T-helper 2 cell treated with Interferon-gamma antibody and Interleukin-4, amounts not matched to agents 100 ng/mL and 5 ng/mL, for 36 hours (primary cell): Measurements from ENCODE around the gene ZIC4. TPM values are rescaled to one million over a fixed set of nuclear protein-coding genes. Genes with fewer than 3 reads are reported as not detected.

Source experiments
- intact Hi-C: fragments of 100-400 bp; cut with micrococcal nuclease; formaldehyde crosslinking; loops from one replicate; pipeline ENCODE4 v1.15.1; 2023
- total RNA-seq: library from RNA; stranded (reverse); gene quantifications from 2 replicates; pipeline ENCODE4 v1.2.3, GENCODE V29; 2022

The ZIC4 gene
- total RNA-seq, 1 donor from 2014 or later: not detected

DNA sequence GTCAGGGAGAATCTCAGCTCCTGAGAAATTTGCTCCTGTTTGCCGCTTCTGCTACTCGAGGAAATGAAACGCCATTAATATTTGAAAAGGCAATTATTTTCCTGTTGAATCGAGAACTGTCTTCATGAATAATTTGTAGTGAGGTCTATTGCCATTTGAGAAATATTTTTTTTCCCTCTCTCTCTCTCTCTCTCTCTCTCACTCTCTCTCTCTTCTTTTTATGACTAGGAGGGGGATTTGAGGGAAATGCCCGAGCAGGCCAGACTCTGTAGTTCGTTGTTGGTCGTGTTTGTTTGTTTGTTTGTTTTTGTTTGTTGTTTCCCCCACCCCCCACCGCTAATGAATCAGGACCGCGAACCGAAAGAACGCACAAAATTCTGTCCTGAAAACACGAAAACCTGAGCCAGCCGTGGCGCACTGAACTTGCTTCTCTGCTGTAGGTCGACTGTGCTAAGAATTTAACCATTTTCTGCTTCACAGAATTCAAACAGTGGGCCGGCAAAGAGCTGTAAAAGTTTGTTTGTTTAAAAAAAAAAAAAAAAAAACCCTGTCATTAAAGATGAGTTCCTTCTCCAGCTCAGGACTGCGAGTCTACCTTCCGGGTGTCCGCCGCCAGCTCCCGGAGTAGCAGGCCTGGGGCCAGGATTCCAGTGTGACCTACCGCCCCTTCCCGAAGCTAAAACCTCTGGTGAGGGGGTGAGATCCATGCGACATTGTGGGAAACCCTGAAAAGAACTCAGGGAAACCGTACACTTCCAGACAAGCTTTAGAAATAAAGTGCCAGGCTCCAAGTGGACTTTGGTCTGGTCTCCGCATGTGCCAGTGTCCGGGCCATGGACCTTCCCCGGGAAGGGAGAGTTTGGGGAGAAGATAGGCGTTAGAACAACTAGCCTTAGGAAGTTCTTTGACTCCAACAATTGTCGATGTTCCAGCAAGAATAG lies 12.1 kb downstream of the ZIC4 start:
- intact Hi-C loops: loop anchor here (2.0 kb wide), 1 partner anchor 19 kb away; no protein-coding TSS in a partner anchor

DNA sequence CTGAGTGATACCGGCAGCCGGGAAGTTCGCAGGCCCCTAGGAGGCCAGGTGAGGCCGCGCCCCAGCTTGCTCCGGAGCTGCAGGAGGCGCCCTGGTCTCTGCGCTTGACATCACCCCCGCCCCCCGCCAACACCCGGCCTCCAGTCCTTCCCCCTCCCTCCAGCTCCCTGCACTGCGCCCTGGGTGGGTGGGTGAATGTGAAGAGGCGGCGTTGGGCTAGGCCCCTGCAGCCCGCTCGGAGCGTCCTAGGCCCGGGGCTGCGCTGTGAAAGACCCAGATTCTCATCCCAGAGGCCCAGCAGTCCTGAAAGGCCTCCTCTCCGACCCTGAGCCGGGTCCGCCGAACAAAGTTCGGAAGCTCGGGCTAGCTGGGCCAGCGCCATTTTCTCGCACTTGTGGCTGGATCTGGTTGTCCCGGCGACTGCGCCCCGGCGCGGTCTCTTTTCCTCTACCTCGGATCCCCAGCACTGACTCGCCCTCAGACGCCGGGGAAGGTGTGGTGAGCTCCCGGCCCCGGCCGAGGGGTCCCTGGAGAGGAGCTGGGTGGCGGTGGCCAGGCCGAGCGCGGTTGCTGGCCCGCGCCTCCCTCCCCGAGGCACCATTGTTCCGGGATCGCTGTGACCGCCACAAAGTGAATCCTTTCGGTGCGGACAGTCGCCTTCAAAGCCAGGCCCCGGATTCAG lies 12.9 kb downstream of the ZIC4 start:
- intact Hi-C loops: no loop called here

DNA sequence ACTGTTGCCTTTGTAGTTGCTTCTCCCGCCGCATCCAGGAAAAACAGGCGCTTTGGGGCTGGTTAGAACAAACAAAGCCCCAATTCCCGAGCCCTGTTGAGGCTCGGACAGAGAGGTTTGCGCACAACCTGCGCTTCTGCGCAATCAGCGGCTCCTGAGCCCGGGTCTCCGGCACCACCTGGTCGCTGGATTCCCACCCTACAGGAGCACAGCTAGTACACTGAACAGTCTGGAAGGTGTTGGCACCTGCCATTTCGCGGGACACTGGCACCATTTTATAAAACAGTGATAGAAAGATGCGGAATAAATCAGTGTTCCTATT lies 13.8 kb downstream of the ZIC4 start:
- intact Hi-C loops: no loop called here

GRCh38 chr3:147391781-147392624 lies 14.3 kb downstream of the ZIC4 start:
- intact Hi-C loops: loop anchor here (2.0 kb wide), 1 partner anchor 31 kb away; no protein-coding TSS in a partner anchor

DNA sequence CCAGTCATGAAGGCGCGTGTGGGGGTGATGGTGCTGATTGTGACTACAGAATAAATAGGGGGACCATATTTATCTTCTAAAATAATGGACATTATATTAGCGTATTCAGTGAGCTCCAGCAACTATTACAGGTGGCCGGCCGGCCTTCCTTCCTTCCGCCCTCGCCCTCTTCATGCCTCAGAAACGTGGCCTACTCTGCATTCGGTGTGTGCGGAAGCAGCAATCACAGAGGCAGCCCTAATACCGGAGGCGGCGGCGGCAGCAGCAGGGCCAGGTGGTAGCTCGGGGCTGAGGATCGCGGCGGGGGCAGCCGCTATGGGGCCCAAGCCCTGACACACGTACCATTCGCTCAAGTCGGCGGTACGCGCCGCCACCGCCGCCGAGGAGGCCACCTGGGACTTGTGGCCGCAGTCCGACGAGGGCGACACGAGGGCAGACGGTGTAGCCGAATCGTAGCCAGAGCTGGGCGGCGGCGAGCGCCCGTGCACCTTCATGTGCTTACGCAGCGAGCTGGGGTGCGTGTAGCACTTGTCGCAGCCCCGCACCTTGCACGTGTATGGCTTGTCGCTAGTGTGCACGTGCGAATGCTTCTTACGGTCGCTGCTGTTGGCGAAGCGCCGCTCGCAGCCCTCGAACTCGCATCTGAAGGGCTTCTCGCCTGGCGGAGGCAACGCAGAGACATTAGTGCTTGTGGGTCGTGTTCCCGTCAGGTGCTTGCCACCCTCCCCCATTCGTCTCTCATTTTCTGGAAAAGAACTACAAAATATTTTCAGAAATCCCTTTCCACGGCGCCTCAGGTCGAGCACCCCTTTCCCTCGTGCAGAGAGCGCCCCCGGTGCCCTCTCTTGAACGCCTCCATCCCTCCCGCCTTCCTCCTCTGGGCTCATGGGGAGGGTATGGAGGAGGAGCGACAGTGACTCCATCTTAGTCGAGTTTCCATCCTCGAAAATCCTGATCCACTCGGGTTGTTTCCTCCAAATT lies 15.5 kb downstream of the ZIC4 start:
- intact Hi-C loops: loop anchor here (2.0 kb wide), 1 partner anchor 32 kb away; no protein-coding TSS in a partner anchor

DNA sequence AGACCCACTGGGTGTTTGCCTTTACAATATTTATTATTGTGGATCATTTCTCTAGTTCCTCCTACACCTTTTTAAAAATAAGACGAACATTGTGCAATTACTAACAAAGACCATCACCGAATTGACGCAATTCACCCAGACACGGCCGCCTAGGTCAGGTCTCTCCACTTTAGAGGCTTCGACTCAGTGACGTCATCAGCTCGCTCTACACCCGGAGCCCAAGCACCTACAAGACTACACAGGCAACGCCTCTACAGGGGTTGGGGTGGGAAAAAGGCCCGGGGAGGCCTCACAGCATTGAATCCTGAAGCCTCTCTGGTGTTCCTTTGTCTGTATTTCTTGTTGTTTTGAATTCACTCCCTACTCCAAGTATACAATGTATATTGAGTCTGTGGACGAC lies 16.6 kb downstream of the ZIC4 start:
- intact Hi-C loops: loop anchor here (2.0 kb wide), 3 partner anchors 21 to 35 kb away; no protein-coding TSS in a partner anchor

GRCh38 chr3:147388700-147389580 lies 17.4 kb downstream of the ZIC4 start:
- intact Hi-C loops: loop anchor here (2.0 kb wide), 2 partner anchors 22 to 34 kb away; no protein-coding TSS in a partner anchor

- intact Hi-C loops: loop anchor here (2.0 kb wide), 2 partner anchors 23 to 33 kb away; no protein-coding TSS in a partner anchor
These were observed 18.3 kb downstream of the ZIC4 start for GRCh38 chr3:147387885-147388699.

- intact Hi-C loops: no loop called here
These were observed 19.0 kb downstream of the ZIC4 start for GRCh38 chr3:147387291-147387884.

GRCh38 chr3:147385059-147386012 lies 21.0 kb downstream of the ZIC4 start:
- intact Hi-C loops: no loop called here

- intact Hi-C loops: no loop called here
These were observed 21.9 kb downstream of the ZIC4 start for GRCh38 chr3:147384210-147385058.

GRCh38 chr3:147383617-147384016 lies 22.7 kb downstream of the ZIC4 start:
- intact Hi-C loops: no loop called here

GRCh38 chr3:147381596-147381995 lies 24.7 kb downstream of the ZIC4 start:
- intact Hi-C loops: no loop called here

- intact Hi-C loops: no loop called here
These were observed 25.4 kb downstream of the ZIC4 start for GRCh38 chr3:147380977-147381376.

DNA sequence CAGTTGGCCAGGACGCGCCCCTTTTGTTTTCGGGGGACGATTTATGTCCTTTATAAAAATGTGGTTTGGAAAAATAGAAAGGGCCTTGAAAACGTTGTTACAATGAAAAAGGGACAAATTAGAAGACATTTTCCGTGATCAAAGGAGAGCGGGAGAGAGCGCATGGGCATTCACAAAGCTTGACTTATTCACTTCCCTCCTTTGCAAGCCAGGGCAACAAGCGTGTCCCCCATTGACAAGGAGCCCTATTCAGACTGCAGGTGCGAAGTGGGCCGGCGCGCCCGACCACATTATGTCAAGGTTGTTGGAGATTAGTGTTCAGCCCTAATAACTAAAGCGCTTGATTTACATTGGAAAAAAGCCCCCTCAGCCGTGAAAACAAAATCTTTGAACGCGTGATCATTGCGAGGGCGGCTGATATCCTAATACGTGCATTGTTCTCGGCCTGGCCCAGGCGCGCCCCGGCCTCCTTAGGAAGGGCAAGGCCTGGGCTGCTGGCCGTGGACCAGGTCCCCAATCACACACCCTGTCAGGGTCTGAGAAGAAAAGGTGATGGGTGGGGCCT lies 25.9 kb downstream of the ZIC4 start:
- intact Hi-C loops: no loop called here
